ENCODE data around the gene RGS3. TPM values are rescaled to one million over a fixed set of nuclear protein-coding genes. Genes with fewer than 3 reads are reported as not detected.

The RGS3 gene
- total RNA-seq, 1 donor from 2014 or later, result 59.9 TPM

DNA sequence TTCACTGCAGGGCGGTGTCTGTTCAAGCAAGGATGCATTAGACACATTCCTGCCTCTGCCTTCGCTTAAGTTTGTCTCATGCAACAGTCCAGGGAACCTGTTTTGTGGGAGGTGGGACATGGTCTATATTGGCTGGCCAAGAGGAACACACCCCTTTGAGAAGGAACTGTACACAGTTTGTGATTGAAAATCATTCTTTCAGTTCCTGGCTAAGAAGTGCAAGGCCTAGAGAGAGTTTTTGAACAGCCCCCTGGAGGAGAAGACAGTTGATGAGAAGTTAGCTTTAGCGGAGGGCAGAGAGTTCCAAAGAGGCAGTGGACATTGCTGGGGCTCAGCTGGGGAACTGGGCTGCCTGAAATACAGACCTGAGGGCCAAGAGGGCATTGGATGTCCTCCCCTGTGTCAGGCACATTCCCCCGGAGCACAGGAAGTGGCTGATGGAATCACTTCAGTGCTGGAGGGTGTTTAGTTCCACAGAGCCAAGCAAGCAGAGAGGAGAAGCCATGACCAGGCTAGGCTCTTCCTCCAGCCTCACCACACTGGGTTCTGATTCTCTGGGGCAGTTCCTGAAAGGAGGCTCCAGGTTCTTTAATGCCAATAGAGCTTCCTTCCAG is 66.6 kb downstream of the RGS3 start:
- no peak for DNase-seq

GRCh38 chr9:113530942-113531341 is 67.4 kb downstream of the RGS3 start:
- no peak for DNase-seq

GRCh38 chr9:113531919-113532808 is 68.6 kb downstream of the RGS3 start:
- no peak for DNase-seq

DNA sequence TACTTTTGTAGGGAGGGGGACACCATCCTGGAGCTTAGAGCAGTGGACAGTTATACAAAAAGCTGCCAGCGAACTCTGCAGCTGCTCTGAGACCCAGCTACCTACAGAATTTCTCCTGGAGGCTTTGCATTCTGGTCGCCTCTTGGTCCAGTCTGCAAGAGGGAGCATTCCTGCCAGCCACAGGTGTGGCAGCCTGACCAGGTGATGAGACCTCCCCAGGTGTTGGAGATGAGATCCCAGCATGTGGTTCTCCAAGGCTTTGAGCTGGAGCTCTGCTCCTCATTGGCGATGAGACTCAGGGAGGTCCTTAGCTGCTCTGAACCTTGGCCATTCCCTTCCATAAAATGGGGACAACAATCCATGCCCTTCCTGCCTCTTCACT is 69.3 kb downstream of the RGS3 start:
- no peak for DNase-seq

- no peak for DNase-seq
These were observed 70.1 kb downstream of the RGS3 start for GRCh38 chr9:113533335-113534225.

DNA sequence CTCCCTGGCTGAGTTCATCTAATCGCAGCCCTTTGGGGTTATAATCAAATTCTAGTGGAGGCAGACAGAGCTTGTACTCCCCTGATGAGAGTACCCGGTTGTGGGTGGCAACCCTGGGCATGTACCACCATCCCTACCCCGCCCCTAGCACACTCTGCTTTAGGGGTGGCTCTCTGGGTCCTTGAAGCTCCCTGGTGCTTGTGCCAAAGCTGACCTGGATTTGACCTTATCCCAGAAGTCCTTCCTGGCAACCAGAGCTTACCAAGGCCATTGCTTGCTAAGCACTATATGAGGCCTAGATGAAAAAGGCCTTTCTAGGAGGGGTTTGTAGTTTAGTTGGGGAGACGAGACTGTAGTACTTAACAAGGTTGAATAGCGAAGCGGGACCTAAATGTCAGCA is 72.2 kb downstream of the RGS3 start:
- no peak for DNase-seq

- DNase-seq, result no peak
These were observed 72.6 kb downstream of the RGS3 start for GRCh38 chr9:113536166-113536482.

DNA sequence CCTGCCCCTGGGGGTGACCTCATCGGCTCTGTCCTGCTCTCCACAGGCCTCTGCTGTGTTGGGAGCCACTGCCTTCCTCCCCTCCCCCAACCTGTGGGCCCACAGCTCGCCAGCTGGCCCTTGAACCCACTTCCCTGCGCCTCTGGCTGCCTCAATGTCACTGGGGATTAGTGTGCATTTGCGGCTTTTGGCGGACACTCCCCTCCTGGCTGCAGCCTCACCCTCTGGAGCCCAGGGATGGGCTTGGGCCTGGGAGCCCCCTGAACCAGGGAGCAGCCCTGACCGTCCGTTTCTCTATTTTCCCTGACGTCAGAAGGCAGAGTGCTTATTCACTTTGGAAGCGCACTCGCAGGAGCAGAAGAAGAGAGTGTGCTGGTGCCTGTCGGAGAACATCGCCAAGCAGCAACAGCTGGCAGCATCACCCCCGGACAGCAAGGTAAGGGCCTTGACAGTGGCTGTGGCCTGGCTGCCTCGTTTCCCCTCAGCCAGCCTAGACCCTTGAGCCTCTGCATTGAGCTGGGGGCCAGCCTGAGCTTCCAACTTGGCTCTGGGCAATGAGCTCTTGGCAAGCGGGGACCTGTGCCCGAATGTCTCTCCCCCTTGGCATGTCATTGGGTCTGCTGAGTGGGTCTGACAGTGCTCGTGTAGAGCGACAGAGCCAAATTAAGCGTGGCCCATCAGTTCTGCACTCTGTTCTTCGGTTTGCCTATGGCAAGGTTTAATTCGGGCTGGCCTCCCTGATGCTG is 73.1 kb downstream of the RGS3 start:
- peak; percentile 76 for DNase-seq

GRCh38 chr9:113537229-113537810 is 73.8 kb downstream of the RGS3 start:
- peak; percentile 21 for DNase-seq

- DNase-seq, result no peak
These were observed 74.6 kb downstream of the RGS3 start for GRCh38 chr9:113538131-113538530.

DNA sequence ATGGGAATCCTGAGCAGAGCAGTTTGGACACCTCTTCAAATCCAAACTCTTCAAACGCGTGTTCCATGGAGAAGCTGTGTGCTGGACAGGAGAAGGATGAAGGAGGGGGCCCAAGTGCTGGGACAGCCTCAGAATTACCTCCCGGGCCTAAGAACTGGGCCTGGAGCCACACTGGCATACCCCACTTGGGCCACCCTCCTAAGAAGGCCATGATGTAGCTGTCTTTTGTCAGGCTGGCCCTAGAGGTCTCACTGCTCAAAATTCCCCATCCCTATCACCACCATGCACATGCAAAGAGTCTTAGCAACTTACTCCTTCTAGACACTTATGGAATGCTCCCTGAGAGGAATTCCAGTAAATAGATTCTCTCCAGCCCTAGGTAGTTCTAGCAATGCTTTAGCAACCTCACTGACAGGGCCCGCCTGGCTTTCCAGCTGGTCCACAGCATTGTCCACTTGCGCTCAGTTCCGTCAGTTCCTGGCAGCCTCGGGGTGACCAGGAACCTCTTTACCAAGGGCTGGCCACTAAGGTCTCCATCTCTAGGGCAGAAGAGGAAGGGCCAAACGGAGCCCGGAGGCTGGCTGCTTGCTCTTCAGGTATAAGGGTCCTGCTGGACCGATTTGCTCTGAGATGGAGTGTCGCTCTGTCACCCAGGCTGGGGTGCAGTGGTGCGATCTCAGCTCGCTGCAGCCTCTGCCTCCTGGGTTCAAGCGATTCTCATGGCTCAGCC is 75.3 kb downstream of the RGS3 start:
- no peak for DNase-seq

DNA sequence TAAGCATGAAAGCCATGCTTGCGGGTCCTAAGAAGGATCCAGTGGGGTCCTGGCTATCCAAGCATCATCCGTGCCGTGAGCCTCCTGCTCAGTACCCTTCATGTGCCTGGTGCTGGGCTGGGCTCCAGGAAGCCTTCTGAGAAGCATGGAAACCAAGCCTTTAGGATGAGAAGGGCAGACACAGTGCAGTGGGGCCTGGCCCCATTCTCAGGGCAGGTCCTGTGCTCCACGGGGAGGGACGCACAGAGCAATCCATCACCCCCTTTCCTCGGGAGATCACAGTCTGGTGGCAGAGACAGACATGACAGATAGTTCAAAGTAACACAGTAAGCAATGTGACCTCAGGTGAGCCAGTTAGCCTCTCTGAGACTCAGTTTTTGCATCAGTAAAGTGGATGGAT is 76.9 kb downstream of the RGS3 start:
- DNase-seq, result no peak

GRCh38 chr9:113541019-113541900 is 77.7 kb downstream of the RGS3 start:
- DNase-seq, result peak; percentile 81

DNA sequence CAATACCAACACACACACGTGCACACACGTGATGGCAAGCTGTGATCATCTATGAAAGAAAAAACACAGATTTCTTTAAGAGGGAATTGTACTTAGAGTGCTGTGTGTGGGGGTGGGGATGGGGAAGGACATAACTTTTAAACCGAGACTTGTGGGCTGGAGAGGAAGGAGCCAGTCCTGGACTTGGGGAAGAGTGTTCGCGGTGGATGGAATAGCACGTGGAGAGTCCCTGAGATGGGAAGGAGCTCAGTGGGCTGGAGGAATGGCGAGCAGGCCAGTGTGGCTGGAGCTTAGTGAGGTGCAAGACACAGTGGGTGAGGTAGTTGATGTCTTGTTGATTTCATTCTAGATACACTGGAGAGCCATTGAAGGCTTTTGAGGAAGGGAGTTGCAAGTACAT is 78.5 kb downstream of the RGS3 start:
- no peak for DNase-seq

DNA sequence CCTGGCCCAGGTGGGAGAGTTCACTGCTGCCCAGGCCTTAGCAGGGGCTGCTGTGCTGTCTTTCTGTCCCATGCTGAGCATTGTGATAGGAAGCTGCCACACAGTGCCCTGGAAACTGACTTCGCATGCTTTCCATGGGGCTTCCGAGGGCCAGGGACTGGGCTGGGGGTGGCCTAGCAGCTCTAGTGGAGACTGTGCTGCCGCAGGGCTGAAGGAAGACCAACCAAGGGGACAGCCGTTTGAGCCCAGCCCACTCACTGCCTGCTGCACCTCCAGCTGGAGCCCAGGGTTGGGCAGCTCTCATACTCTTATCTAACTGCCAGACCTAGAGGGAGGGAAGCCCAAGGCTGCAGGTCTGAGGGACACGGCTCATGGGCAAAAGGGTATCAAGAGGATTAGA is 79.2 kb downstream of the RGS3 start:
- no peak for DNase-seq

- no peak for DNase-seq
These were observed 79.9 kb downstream of the RGS3 start for GRCh38 chr9:113543296-113543981.

DNA sequence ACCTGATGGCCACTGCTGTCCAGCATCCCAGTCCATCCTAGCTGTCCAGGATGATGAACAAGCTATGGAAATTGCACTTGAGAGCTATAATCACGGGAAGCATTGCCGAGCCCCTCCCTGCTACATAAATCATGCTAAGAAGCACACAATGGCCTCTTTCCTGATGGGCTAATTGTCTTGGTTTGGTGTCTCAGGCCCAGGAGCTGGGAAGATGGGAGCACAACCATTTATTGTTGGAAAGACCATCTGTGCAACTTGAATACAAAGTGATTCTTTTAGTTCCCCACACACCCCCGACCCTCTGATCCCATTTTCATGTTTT is 80.4 kb downstream of the RGS3 start:
- no peak for DNase-seq

DNA sequence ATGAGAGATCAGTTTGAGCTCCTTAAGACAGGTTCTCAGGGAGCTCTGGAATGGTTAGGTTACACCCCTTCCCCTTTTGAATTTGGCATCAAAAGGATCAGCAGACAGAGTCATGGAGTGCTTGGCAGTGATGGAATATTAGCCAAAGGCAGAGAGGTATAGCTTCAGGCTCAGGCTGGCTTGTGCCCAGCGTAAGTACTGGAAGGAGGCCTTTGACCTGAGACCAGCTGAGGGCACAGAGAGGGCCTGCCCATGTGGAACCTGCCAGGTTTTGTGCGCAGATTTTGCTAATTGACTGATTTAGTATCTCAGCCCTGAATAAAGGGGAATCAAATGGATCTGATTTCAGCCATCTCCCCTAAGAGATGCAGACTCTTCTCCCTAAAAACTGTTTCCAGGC is 81.5 kb downstream of the RGS3 start:
- no peak for DNase-seq

GRCh38 chr9:113546566-113546965 is 83.0 kb downstream of the RGS3 start:
- DNase-seq, result no peak

GRCh38 chr9:113547501-113547900 is 84.0 kb downstream of the RGS3 start:
- no peak for DNase-seq
